ENCODE data around the gene CNBD2.
A peak's percentile ranks its signal among the peaks of the same experiment; 100 is the strongest.
"Not testable (repeated sequence)": the region's sequence is repeated elsewhere in the genome, so short reads cannot be mapped to it uniquely, and the experiment has no call there.

The CNBD2 gene

GRCh38 chr20:35975576-35976373, 7.4 kb downstream of the CNBD2 start:
- DNase-seq = no peak

GRCh38 chr20:35978041-35978513, 9.7 kb downstream of the CNBD2 start:
- DNase-seq = no peak

GRCh38 chr20:35979544-35979943, 11.2 kb downstream of the CNBD2 start:
- no peak for DNase-seq

GRCh38 chr20:35981969-35982368, 13.6 kb downstream of the CNBD2 start:
- DNase-seq = no peak

DNA sequence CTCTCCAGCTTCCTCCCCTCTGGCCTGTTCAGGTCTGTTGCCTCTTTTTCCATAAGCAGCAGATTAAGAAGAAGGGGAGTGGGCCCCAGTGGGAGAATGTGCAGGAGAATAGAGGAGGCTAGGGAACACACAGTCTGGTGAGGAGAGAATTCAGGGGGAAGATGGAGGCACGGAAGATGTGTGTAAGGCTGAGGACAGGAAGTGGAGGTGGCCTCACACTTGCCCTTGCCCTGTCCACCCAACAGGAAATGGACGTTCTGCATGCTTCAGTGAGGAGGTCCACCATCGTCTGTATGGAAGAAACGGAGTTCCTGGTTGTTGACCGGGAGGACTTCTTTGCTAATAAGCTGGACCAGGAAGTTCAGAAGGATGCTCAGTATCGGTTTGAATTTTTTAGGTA, 16.0 kb downstream of the CNBD2 start:
- DNase-seq = no peak

- no peak for DNase-seq
Observed at GRCh38 chr20:35985806-35986205, 17.4 kb downstream of the CNBD2 start.

DNA sequence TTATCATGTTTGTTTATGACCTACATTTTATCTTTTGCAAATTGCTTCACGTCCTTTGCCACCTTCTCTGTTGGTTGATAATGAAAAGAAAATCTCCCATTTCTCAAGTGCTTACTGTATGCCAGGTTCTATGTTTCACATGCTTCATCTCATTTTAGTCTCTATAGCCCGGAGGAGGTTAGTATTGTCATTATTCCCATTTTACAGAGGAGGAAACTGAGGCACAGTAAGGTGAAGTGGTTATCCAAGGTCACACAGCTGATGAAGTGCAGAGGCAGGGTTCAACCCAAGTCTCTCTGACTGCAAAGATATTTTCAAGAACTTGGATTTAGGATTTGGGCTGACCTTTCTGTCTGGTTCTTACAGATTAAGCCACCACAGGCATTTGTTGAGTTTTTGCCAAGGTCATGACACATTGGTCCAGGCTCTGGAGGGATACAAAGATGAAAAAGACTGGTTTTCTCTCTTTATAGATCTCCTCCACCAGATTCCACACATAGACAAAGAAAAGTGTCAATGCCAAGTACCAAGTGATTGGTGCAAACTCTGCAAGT, 20.6 kb downstream of the CNBD2 start:
- DNase-seq = no peak

GRCh38 chr20:35991142-35991771, 22.9 kb downstream of the CNBD2 start:
- no peak for DNase-seq

DNA sequence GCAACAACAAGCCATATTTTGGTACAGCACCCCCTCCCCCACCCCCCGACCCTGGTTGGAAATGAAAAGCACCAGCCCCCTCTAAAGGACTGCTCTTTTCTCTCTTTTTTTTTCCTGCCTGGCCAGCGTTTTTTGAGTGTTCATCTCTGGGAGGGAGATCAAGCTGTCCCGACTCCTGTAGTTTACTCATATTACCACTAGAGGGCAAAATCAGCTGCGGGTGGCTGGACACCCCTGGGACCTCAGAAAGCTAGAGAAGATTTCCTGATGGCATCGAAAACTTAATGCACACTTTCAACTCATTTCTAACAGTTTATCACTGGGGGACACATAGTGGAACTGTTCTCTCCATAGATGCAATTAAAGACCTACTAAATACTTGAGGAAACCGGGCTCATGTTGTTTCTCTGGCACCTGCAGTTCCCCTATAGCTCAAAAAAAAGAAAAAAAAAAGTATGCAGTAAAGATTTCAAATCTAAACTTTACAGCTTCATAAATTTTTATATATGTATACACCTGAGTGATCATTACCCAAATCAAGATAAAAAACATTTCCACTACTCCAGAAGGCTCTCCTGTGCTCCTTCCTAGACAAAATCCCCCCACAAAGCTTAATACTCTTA, 24.4 kb downstream of the CNBD2 start:
- DNase-seq = peak; percentile 44

- DNase-seq = peak; percentile 73
Observed at GRCh38 chr20:35994994-35995453, 26.6 kb downstream of the CNBD2 start.

GRCh38 chr20:35996492-35996891, 28.1 kb downstream of the CNBD2 start:
- not testable (repeated sequence) for DNase-seq

GRCh38 chr20:36001331-36001730, 32.9 kb downstream of the CNBD2 start:
- not testable (repeated sequence) for DNase-seq

- DNase-seq = no peak
Observed at GRCh38 chr20:36002855-36003254, 34.5 kb downstream of the CNBD2 start.

DNA sequence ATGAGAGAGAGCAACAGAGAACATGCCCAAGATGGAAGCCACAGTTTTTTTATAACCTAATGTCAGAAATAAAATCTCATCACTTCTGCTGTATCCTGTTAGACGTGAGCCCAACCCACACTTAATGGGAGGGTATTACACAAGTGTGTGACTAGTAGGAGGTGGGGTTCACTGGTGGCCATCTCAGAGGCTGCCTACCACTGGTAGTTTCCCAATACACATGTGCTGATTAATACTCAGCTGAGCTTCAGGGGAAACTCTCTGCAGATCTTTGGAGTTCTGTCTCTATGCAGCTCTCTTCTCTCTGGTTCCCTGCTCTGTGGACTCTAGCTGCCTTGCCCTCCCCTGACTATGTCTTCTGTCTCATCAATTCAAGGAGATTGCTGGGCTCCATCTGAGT, 35.7 kb downstream of the CNBD2 start:
- no peak for DNase-seq

DNA sequence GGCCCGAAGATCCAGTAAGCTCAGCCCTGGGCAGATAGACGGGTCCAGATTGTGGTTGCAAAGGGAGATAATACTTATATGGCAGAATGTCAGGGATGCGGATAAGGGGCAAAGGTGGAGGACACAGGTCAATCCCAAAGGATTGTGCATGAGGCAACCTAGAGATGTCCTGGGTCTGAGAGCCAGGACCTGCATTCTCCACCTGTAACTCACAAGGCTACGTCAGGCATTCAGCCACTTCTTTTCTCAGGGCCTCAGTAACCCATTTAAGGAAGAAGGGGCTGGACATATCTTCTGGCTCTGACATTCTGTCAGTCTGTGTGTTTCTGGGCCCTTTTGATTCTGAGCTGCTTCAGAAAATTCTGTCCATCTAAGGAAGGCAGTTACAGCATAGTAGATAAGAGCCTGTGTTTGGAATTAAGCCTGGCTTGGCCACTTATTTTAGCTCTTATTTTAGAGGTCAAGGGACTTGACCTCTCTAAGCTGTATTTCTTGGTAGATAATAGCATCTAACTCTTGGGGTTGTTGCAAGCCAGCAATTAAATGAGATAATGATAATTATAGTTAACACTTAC, 40.2 kb downstream of the CNBD2 start:
- no peak for DNase-seq

DNA sequence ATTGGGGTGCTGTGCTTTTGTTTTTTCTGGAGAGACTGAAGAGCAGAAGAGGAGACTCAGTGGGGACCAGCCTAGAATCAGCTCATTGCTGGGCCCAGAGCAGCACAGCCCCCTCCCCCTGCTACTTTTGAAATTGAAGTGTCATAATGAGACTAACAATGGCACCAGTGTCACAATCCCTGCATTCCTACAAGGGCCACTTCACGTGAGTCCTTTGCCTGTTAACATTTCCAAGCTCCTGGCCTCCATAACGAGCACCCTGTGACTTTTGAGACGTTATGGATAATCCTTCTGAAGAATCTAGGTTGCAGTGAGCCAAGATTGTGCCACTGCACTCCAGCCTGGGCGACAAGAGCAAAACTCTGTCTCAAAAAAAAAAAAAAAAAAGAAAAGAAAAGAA, 41.7 kb downstream of the CNBD2 start:
- no peak for DNase-seq

- DNase-seq = no peak
Observed at GRCh38 chr20:36010825-36011224, 42.4 kb downstream of the CNBD2 start.

DNA sequence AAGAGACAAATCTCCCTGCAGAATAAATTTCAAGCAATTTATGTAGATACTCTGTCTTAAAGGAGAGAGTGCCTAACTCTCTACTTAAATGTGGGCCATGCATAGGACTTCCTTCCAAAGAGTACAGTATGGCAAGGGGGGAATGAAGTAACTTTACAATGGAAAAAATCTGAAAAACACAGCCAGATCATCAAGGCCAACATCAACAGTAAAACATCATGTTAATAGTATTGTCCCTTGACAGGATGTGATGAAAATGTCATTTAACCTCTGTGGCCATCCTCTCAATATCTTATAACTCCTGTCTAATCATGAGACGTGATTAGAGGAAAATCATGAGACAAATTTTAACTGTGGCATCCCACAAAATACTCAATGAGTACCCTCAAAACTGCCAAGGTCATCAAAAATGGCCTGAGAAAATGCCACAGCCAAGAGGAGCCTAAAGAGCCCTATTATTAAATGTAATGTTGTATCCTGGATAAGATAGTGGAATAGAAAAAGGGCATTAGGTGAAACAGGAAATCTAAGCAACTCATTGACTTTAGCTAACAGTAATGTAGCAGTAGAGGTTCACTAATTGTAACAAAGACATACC, 47.5 kb downstream of the CNBD2 start:
- DNase-seq = no peak

GRCh38 chr20:36017048-36017951, 48.9 kb downstream of the CNBD2 start:
- no peak for DNase-seq

GRCh38 chr20:36018208-36018988, 50.0 kb downstream of the CNBD2 start:
- DNase-seq = no peak

DNA sequence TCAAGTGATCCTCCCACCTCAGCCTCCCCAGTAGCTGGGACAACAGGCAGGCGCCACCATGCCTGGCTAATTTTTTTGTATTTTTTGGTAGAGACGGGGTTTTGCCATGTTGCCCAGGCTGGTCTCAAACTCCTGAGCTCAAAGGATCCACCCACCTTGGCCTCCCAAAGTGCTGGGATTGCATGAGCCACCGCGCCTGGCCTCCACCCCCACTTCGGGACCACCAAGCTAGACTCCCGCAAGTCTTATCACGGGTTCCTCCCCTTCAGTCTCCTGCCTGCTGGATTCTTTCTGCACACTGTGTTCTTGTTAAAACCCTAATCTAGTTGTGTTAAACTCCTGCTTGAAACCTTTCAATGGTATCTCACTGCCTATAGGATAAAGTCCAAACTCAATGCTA, 57.7 kb downstream of the CNBD2 start:
- DNase-seq = not testable (repeated sequence)

All from CD4-positive, alpha-beta T cell treated with Interleukin-15 for 1 hour (primary cell).